Superior temporal gyrus (tissue), 1 donor: ENCODE results near the gene SMCO2.
A peak's percentile ranks its signal among the peaks of the same experiment; 100 is the strongest.

Experiments
- DNase-seq: peaks from one replicate; pipeline ENCODE4 v3.0.0-alpha.2; 2016; ENCODE audit errors: extremely low spot score

SMCO2 gene

DNA sequence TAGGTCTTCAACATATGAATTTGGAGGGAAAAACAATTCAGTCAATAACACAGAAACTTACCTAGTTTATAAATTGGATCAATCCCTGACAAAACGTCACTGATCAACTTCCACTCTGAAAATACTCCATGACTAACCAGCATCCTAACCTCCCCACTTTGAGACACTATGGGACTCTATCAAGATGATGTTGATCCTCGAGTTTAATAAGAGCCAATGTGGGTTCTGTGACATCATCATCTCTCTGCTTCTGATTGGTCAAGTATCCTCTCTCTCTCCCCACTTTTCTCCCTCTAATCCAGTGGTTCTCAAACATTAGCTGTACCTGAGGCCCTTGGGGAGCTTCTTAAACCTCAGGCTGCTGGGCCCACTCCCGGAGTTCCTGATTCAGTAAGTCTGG lies at the start of gene SMCO2:
TSS of gene SMCO2 (plus strand) at position 301 of the 400 bp plus-strand sequence. CDS start 23,896 bp downstream, outside the sequence.
- DNase-seq: no peak

DNA sequence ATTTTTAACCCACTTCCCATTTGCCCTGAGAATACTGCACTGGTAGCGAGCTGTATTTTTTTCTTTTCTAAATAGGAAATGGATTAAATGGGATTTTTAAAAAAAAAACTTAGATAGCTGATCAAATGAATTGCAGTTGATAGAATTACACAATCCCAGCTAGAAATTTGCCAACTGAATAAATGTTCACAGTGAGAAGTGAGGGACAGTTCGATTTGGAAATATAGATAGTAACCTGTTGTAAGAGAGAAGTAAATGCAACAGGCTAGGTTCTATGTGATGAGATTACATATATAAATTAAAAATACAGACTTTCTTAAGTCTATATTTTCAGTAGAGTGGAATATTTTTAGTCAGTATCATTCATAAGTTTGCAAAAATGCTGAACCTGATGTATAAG lies 48.1 kb upstream of the SMCO2 start:
- no peak for DNase-seq

DNA sequence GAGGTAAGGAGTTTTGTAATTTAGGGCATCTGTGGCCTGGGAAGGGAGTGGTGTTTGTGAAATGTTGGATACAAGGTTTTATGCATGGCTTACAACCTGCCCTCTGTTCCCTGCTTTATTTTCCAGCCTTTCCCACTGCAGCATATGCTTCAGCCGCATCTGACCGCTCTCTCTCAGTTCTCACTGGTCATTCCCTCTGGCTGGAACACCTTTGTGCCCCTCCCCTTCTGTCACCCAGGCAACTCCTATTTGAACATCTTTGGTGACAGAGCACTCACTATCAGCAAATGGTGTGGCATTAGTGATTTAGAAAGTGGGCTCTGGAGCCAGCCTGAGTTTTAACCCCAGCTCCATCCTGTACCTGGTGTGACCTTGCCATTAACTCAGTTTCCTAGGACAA lies 47.5 kb upstream of the SMCO2 start:
- no peak for DNase-seq

DNA sequence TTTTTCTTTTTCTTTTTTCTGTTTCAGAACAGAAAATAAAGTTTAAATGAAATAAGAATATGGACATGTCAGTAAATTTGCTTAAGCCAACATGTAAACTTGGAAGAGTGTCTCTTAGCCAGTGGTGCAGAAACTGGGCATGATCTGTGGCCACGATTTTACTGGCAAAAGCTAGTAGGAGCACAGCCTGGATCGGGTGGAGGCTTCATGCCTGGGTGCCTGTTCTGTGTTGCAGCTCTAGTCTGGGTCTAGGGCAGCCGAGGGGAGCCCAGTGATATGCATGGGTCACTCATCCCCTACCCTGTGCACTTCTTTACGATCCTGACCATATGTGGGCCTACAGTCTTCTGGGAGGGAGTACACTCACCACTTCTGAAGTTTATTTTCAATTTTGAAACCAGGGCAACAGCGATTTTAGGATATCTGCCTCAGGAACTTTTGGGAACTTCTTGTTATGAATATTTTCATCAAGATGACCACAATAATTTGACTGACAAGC lies 45.6 kb upstream of the SMCO2 start:
- DNase-seq: no peak

DNA sequence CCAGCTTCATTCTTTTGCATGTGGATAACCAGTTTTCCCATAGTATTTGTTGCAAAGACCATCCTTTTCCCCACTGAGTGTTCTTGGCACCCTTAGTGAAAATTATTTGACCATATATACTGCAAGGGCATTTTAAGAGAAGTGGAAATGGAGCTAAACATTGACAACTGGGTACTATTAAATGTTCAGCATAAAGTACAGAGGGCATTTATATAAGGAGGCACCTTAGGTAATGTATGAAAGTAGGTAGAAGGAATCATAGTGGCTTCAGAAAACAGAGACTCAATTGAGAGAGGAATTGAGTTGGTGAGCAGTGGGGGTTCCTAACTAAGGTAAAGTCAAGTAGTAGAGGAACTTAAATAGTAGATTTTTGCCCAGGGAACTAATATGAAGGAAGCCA lies 34.5 kb upstream of the SMCO2 start:
- DNase-seq: no peak

DNA sequence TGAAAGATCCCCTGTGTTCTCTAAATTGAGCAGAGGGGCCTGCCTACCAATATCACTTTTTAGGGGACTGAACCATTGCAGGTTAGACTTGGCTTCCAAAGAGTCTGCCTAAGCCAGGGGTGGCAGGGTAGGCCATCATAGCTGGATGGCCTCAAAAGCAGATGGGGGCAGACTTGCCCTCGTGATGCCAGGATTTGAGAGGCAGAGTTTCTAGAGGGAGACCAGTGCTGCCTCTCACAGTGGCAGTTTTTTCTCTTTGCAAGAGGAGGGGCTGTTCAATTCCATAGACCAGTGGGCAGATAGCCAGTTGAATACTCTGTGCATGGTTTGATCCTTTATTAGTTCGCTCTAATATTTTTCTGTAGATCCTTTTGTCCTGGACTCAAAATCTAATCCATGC lies 23.8 kb upstream of the SMCO2 start:
- no peak for DNase-seq

DNA sequence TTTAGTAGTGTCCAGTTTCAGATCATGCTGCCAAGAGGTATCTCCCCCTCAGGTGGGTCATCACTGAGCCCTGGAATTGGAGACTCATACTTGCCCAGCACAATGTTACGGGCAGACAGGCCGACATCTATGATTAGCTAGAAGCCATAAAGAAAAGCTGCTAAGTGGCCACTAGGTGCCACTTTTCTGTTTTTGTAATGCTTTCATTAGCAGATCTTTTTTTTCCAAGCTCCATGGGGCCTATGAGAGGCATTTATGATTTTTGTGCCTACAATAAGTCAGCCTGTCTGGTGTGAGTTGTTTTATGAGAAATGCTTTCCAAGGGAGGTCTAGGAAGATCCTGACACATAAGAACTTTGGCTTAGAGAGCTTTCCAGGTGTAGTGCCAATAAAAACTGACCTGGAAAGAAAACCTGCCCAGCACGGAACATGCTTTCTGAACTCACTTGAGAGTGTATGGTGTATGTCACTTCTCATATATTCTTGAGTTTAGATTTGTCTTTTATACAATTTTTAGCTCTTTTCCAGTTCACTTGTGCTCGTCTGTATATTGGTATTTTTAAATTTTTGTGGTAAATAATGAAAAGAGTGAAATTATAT lies 21.8 kb upstream of the SMCO2 start:
- peak; percentile 79 for DNase-seq

DNA sequence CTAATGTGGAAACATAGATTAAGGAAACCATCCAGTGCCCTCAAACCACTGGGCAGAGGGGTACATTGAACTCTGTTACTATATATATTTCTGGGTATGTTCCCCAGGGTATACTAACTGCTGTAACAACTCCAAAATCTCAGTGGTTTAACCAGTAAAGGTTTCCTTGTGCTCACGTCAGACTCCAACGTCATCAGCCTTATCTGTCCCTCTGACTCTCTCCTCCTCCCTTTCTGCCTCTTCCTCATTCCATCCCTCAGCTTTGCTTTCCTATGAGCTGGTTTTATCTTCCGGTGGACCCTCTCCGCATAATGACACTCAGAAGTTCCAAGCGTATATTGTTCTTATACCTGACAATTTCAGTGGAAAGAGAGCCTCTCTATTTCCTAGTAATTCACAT lies 21.2 kb upstream of the SMCO2 start:
- no peak for DNase-seq

DNA sequence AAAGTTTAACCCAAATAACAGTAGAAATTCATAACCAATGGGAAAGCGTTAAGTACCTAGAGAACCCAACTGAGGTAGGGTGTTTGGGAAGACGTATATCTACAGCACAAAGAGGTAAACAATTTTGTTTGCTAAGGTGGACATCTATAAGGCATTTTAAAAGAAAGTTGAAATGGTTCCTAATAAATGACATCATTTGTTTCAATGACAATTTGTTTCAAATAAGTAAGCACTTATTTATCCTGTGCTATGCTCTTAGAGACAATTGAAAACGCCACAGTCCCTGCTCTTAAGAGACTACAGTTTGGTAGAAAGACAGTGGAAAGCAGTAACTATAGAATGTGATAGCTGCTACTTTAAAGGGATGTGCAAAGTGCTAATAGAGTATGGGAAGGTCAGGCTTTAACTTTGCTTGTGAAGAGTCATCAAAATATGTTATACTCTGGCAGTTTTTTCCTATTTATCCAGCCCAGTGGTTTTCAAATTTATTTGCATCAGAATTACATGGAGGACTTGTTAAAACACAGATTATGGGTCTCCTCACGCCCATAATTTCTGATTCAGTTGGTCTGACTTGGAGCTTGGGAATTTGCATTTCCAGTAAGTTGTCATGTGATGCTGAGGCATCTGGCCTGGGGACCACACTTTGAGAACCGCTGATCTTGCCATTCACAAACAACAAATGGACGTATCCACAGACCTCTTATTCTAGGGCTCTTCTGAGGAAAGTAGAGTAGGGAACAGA lies 19.6 kb upstream of the SMCO2 start:
- DNase-seq: no peak

DNA sequence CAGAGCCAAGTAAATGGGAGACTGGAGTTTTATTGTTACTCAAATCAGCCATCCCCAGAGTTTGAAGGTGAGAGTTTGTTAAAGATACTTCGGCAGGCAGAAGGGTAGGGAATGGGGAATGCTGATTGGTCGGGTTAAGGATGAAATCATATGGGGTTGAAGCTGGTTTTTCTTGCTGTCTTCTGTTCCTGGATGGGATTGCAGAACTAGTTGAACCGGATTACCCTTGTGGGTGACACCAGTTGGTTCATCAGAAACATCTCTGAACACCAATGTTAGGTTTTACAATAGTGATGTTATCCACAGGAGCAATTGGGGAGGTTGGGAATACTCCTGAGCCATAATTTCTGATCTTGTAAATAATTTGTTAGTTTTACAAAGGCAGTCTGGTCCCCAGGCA lies 18.7 kb upstream of the SMCO2 start:
- no peak for DNase-seq

DNA sequence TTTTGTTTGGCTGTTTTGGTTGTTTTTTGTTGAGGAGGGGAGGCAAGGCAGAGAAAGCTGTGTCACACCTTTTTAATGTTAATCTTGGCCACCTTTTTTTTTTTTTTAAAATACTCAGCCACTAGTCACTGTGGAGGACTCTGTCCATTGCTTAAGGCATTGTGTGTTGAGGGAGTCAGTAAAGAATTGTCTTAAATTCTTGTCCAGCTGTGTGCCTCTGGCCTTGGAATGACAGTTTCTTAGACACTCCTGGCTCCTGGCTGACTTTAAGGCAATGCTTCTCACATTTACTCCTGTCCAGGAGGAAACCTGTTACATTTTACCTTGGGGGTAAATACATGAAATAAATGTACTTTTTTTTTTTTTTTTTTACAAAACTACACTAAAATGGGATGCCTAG lies 18.1 kb upstream of the SMCO2 start:
- DNase-seq: no peak

DNA sequence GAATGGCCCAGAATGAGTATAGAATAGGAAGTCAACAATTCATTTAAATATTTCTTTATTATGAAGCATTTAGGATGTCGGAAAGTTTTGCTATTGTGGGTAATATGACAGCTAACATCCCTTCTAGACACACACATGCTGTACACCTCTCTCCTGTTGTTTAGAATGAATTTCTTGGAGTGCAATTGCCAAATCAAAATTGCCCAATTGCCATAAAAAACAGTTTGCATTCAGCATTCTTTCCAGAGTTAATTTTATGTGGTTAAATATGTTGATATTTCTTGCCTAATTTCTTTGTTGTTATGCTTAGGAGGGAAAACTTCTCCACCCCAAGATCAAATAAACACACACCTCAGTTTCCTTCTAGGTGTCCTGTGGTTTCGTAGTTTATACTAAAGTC lies 16.9 kb upstream of the SMCO2 start:
- no peak for DNase-seq

DNA sequence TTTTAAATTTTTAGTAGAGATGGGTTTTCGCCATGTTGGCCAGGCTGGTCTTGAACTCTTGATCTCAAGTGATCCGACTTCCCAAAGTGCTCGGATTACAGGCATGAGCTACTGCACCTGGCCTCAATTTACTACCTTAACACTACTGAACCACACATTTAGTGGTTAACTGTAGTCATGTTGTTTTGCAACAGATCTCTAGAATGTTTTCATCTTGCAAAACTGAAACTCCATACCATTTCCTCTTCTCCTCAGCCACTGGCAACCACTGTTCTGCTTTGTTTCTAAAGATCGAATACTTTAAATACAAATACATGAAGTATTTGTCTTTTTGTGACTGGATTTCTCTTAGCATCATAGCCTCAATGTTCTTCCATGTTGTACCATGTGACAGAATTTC lies 15.4 kb upstream of the SMCO2 start:
- no peak for DNase-seq

DNA sequence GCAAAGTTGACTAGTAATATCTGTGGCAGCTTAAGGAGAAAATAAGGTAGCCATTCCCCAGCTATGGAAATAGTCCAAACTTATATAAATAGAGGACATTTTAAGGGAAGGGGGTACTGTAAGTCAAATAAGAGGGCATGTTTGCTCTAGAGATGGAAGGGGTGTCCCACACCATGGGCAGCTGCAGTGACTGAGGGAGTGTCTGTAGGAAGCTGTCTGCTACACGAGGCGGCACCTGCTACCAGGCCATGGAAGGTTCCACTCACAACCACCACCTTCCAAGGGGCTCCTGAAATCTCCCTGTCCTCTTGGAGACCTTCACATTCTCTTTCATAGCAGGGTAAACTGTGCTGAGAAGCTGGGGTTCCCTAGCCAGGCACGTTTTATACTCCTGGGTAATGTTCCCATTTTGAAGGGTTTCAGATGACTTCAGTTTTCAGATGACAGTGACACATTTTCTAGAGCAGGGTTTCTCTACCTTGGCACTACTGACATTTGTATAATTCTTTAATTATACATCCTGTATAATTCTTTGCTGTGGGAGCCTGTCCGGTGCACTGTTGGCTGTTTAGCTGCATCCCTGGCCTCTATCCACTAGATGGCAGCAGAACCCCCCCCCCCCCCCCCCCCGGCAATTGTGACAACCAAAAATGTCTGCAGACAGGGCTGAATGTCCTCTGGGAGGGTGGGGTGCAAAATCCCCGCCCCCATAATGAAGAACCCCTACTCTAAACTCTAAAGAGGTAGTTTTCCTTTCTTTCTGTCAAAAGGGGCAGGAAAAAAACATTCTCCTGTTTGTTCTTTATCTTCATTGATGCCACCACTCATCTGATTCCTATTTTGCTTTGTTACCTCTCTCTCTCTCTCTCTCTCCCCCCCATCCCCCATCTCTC lies 11.6 kb upstream of the SMCO2 start:
- DNase-seq: peak; percentile 32

DNA sequence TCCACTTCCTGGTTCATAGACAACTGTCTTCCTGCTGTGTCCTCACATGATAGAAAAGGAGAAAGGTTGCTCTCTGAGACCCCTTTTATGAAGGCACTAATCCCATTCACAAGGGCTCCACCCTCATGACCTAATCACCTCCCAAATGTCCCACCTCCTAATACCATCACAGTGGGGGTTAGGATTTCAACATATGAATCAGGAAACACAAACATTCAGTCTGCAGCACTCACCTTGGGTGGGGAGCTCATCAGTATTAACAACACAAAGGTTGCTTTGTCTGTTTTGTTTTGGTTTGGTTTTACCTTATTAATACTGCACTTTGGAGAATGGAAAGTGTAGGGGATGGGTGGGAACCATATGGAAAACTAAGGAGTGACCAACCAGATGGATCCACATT lies 10.5 kb upstream of the SMCO2 start:
- DNase-seq: no peak

DNA sequence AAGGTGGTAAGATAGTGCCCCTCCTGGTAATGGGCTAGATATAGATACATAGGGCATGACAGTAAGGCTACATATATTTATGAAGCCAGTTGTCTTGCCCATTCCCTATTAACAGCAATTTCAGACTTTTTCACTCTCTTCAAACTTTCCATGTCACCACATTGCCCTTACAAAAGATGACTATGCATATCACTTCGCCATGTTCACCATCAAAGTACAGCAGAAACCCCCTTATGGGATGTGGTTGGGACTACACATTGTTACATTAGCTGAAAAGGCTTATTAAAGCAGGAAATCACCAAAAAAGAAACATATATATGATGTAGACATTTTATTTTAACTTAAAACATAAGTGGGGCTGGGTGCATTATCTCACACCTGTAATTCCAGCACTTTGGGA lies 9.8 kb upstream of the SMCO2 start:
- DNase-seq: no peak

DNA sequence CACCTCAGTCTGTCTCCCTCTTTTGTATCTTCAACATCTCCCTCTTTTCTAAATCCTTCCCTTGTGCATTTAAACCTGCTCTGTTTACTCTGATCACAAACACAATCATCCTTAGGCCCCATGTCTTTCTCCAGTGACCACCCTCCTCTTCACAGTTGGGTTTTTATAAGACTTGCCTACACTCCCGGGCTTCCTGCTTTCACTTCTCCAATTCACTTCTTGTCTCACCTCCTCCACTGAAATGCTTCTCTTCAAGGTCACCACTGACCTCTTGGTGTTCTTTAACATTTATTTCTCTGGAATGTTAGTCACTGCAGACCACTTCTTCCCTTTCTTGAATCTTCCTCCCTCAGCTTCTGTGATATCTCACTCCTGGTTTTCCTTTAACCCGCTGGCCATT lies 8.7 kb upstream of the SMCO2 start:
- DNase-seq: no peak

DNA sequence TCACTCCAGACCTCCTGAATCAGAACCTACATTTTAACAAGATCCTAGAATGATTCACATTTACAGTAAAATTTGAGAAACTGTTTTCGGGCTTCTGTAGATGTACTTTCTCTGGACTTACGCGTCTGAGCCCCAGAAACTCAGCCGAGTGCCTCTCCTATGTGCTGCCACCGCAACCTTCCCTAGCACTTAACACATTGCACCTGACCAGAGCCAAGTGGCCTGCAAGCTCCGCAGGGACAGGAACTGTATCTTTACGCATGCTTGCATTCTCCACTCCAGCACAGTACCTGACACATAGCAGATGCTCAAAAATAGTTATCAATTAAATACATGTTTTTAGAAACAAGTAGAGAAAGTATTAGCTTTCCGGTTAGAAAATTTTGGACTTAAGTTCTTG lies 1.2 kb downstream of the SMCO2 start:
- no peak for DNase-seq

DNA sequence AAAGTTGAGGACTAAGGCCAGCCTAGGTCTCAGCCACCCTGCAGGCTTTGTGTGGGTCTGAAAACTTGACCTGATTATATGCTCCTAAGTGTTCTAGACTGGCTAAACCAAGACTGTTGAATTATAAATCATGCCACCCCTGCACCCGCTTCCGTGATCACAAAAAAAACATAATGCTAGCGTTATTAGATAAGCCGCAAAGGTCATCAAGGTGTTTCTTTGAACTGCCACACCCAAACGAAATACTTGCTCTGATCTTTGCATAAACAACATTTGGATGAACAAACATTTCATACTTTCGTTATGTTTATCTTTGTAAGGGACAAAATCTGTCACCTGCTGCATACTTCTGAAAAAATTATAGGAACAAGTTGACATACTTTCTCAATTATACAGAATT lies 2.5 kb downstream of the SMCO2 start:
- no peak for DNase-seq

DNA sequence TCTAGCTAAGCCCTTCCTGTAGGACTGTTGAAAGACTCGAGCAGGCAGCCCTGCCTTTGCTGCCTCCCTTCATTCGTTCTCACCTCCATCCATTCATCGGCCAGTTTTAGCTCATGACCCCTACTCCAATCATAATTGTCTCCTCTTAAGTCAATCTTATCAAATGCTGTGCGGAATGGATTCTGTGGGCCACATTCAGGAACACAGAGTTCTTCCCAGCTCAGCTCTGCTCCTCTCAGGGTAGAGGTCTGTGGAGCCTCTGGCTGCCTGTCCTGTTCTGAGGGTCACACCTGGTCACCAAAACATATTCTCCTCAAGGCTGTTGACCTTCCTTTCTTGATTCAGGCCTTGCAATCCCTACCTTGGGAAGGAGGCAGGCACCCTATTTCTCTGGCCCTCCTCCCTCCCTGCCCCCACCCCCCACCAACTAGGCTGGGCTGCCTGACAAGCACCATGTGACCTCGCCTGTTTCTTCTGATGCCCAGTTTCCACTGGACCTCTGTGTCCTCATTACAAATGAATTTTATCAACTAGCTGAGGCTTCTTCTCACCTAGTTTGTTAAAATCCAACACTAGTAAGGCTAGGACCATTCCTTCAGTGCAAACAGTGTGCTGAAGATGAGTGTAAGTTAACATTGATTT lies 3.5 kb downstream of the SMCO2 start:
- no peak for DNase-seq

DNA sequence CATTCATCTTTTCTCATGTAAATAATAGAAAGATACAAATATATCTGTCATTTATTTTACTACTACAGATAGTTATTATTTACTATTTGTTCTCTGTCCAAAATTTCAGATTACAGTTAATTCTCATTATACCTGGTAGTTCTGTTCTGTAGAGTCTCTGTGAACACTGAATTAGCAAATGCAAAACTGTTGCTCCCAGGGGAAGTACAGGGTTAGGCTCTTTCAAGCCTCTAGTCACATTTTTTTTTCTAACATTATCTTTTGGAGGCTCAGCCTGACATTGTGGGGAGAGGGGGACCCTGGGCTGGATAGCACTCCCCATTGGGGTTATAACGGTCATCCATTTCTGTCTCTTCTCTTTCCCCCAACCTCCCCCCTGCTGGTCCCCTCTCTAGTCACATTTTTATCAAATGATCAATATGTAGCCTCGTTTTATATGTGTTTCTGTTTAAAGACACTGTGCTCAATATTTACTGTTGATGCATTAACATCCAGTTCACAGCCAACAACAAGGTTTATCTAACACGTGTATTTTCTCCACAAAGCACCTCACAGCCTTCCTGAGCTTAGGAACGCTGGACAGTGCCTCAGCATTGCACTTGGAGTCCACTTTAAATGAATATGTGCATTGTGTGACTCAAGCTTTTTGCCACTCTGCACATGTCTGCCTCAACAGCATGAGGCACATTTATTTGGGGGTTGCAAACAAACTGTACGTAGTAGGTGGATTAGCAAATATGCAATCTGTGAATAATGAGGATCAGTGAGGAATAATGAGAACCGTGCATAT lies 4.7 kb downstream of the SMCO2 start:
- DNase-seq: no peak
